NT2/D1 (cell line): ENCODE measurements around the gene GPR35.

Experiments
- DNase-seq: peaks from one replicate; pipeline ENCODE4 v3.0.0-alpha.2; 2011; ENCODE audit warnings: low read depth, low spot score
- H3K27me3 ChIP-seq: 2 replicates; pipeline ENCODE4 v1.6.0; 2011; ENCODE audit warnings: mild to moderate bottlenecking; ENCODE audit not compliant: insufficient read length, insufficient read depth
- H3K36me3 ChIP-seq: 2 replicates; pipeline ENCODE4 v1.6.1; 2011; ENCODE audit warnings: mild to moderate bottlenecking, low read length, mixed read lengths; ENCODE audit not compliant: insufficient read depth, insufficient read length
- H3K4me1 ChIP-seq: 2 replicates; pipeline ENCODE4 v1.5.1; 2011; ENCODE audit not compliant: insufficient read depth, insufficient read length
- H3K4me3 ChIP-seq: 2 replicates; pipeline ENCODE4 v1.5.1; 2011; ENCODE audit warnings: low read depth; ENCODE audit not compliant: insufficient read length
- H3K9ac ChIP-seq: 2 replicates; pipeline ENCODE4 v1.6.0; 2011; ENCODE audit warnings: low read depth; ENCODE audit not compliant: insufficient read length
- H3K9me3 ChIP-seq: 2 replicates; pipeline ENCODE4 v1.5.1; 2011; ENCODE audit warnings: mild to moderate bottlenecking, low read length; ENCODE audit not compliant: insufficient read depth
- SUZ12 ChIP-seq: IDR thresholded peaks from 2 replicates; pipeline ENCODE4 v1.6.1; 2011; ENCODE audit not compliant: insufficient read length, insufficient read depth; ENCODE audit errors: extremely low read depth
- YY1 ChIP-seq: IDR thresholded peaks from 2 replicates; pipeline ENCODE4 v1.6.1; 2011; ENCODE audit not compliant: insufficient read length, insufficient read depth
- ZNF274 ChIP-seq: IDR thresholded peaks from 2 replicates; pipeline ENCODE4 v1.6.1; 2011; ENCODE audit warnings: mild to moderate bottlenecking, low read depth, low read length

The GPR35 gene

GRCh38 chr2:240628507-240628807 lies 3.2 kb downstream of the GPR35 start:
- no peaks in the 10 kb centered on the region for H3K27me3 ChIP-seq
- TF ChIP-seq SUZ12 (no peak), YY1 (no peak), ZNF274 (no peak)
- no peak overlapping the region for H3K9ac ChIP-seq
- no peak for DNase-seq
- H3K4me1 ChIP-seq: peaks cover 24% of the 10 kb centered on the region
- no peak overlapping the region for H3K4me3 ChIP-seq
- H3K9me3 ChIP-seq: peaks cover 17% of the 10 kb centered on the region
- no peaks in the 10 kb centered on the region for H3K36me3 ChIP-seq

DNA sequence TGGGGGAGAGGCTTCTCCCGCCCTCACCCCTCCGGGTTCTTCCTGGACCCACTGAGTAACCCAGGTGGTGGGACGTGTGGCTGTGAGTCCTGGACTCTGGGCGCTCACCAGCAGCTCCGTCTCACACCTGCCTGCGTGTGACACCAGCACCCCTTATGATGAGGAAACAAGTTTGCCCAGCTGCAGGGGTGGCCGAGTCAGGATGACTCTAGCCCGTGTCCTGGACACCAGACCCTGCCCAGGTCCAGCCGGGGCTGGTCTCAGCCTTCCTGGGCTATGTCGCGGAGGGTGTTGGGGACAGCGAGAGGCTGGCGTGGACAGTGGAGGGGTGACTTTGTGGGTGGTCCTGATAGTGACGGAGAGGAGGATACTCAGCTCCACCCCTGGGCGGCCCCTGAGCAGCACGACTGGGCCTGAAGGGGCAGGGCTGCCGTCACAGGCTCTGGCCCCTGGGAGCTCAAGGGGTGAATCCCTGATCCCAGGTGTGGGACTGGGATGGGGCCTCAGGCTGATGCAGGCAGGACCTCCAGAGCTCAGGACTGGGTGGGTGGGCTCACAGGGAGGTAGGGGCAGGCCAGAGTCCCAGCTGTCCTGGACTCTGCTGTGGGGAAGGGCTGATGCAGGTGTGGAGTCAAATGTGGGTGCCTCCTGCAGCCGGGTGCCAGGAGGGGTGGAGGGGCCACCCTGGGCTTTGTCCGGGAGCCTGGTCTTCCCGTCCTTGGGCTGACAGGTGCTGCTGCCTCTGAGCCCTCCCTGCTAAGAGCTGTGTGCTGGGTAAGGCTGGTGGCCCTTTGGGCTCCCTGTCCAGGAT lies 3.7 kb downstream of the GPR35 start:
- H3K4me3 ChIP-seq: no peak overlapping the region

DNA sequence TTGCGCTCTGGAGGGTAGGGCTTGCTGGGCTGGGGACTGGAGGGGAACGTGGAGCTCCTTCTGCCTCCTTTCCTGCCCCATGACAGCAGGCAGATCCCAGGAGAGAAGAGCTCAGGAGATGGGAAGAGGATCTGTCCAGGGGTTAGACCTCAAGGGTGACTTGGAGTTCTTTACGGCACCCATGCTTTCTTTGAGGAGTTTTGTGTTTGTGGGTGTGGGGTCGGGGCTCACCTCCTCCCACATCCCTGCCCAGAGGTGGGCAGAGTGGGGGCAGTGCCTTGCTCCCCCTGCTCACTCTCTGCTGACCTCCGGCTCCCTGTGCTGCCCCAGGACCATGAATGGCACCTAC lies 4.3 kb downstream of the GPR35 start:
- TF ChIP-seq ZNF274 (no peak), YY1 (no peak), SUZ12 (no peak)
- peaks cover 28% of the 10 kb centered on the region for H3K9me3 ChIP-seq

More for the DNA sequence above, 3.7 kb downstream of the GPR35 start:
- Histone ChIP-seq H3K27me3 (no peaks in the 10 kb centered on the region), H3K9me3 (peaks cover 23% of the 10 kb centered on the region), H3K9ac (no peak overlapping the region), H3K36me3 (no peaks in the 10 kb centered on the region), H3K4me1 (peaks cover 24% of the 10 kb centered on the region)
- DNase-seq: no peak
- TF ChIP-seq SUZ12 (no peak), ZNF274 (no peak), YY1 (no peak)

GRCh38 chr2:240629968-240630770 lies 4.9 kb downstream of the GPR35 start:
- H3K9ac ChIP-seq: no peak overlapping the region
- no peaks in the 10 kb centered on the region for H3K27me3 ChIP-seq
- H3K36me3 ChIP-seq: no peaks in the 10 kb centered on the region
- H3K4me1 ChIP-seq: peaks cover 17% of the 10 kb centered on the region
- H3K4me3 ChIP-seq: no peak overlapping the region
- TF ChIP-seq YY1 (no peak), SUZ12 (no peak), ZNF274 (no peak)
- DNase-seq: no peak
- H3K9me3 ChIP-seq: peaks cover 34% of the 10 kb centered on the region

More for the DNA sequence above, 4.3 kb downstream of the GPR35 start:
- Histone ChIP-seq H3K4me1 (peaks cover 22% of the 10 kb centered on the region), H3K4me3 (no peak overlapping the region), H3K27me3 (no peaks in the 10 kb centered on the region), H3K9ac (no peak overlapping the region), H3K36me3 (no peaks in the 10 kb centered on the region)
- DNase-seq: no peak

DNA sequence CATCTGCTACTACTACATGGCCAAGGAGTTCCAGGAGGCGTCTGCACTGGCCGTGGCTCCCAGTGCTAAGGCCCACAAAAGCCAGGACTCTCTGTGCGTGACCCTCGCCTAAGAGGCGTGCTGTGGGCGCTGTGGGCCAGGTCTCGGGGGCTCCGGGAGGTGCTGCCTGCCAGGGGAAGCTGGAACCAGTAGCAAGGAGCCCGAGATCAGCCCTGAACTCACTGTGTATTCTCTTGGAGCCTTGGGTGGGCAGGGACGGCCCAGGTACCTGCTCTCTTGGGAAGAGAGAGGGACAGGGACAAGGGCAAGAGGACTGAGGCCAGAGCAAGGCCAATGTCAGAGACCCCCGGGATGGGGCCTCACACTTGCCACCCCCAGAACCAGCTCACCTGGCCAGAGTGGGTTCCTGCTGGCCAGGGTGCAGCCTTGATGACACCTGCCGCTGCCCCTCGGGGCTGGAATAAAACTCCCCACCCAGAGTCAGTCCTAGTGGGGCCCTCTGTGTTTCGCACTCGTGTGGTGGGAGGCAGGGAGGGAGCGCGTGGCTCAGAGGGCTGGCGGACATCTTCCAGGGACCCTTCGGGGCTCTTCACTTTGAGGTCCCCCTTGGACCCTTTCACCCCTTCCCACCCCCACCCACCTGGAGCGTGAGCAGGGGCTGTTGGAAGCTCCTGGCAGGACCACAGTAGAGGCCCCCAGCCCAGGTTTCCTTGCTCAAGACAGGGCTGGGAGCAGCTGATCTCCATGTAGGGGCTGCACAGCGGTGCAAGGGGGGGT lies 5.7 kb downstream of the GPR35 start:
- no peak for DNase-seq
- Histone ChIP-seq H3K9me3 (peaks cover 42% of the 10 kb centered on the region), H3K4me1 (peaks cover 13% of the 10 kb centered on the region), H3K27me3 (no peaks in the 10 kb centered on the region), H3K36me3 (no peaks in the 10 kb centered on the region), H3K9ac (no peak overlapping the region), H3K4me3 (no peak overlapping the region)
- no peak for TF ChIP-seq ZNF274
- TF ChIP-seq SUZ12: no peak
- TF ChIP-seq YY1: no peak

DNA sequence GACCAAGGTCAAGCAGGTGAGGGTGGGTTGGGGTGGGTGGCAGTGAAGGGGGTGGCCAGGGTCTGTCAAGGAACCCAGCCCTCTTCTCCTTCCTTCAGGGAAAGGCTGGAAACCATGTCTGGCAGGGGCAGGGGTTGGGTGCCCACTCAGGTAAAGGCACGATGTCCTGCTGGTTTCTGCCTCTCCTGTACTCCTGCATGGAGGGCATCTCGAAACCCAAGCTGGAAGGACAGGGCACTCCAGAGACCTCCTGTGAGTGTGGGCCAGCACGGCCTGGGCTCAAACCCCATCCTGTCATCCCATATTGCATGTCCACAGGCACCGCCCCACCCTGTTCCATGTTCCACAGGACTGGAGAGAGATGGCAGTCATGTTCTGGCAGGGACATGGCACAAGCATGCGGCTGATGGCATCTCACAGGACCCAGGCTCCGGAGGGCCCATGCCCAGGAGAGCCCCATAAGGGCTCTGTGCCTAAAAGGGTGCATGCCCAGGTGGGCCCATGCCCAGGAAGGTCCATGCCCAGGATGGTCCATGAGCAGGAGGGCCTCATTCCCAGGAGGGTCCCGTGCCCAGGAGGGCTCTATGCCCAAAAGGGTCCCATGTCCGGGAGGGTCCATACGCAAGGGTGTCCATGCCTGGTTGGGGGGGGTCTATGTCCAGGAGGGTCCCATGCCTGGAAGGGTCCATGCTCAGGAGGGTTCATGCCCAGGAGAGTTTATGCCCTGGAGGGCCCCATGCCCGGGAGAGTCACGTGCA lies 6.4 kb downstream of the GPR35 start:
- Histone ChIP-seq H3K4me3 (no peak overlapping the region), H3K27me3 (no peaks in the 10 kb centered on the region), H3K36me3 (no peaks in the 10 kb centered on the region), H3K9ac (no peak overlapping the region), H3K4me1 (peaks cover 12% of the 10 kb centered on the region), H3K9me3 (peaks cover 45% of the 10 kb centered on the region)
- TF ChIP-seq ZNF274: no peak
- no peak for TF ChIP-seq SUZ12
- no peak for TF ChIP-seq YY1
- no peak for DNase-seq
